Renal cortical epithelial cell (primary cell): ENCODE measurements around the gene ADAM22. TPM values are rescaled to one million over a fixed set of nuclear protein-coding genes. Genes with fewer than 3 reads are reported as not detected.

Experiments
- DNase-seq: peaks from one replicate; pipeline ENCODE4 v3.0.0-alpha.2; 2011; ENCODE audit warnings: low read depth
- total RNA-seq: library from RNA; depleted of rRNA; stranded (reverse); fragments of >200 nt; gene quantifications from 2 replicates; pipeline ENCODE4 v1.2.3, GENCODE V29; 2014

Gene ADAM22
- total RNA-seq, 1 donor from 2014 or later = 1.6 TPM

DNA sequence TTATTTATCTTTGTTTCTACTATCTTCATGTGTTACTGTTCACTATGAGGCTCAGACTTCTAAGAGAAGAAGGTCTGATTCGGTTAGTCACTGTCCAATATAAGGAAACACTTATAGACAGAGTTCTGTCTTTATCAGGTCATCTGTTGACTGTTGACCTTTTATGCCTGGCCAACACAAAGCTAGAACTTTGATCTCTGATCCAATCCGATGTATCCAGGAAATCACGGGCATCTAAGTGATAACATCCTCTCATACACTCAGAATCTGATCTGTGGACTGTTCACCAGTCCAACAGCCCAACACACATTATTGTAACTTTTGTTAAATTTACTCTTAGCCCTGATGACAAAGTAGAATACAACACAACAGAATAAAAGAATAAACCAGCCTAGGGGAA is 171.2 kb downstream of the ADAM22 start:
- no peak for DNase-seq

DNA sequence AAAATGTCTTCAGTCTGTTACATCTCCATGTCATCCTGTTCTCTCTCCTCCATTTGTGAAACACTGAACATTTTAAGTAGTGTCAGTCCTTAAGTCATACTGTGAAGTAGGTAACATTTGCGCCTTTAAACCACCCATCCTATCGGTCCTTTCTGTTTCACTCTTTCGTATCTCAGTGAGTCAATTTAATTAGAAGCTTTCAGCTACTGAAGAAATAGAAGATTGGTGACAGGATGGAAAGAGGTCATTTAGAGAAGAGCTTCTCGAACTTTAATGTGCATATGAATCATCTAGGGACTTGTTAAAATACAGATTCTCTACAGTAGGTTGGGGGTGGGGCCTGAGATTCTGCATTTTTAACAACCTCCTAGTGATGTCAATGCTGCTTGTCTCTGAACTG is 172.4 kb downstream of the ADAM22 start:
- DNase-seq = no peak

DNA sequence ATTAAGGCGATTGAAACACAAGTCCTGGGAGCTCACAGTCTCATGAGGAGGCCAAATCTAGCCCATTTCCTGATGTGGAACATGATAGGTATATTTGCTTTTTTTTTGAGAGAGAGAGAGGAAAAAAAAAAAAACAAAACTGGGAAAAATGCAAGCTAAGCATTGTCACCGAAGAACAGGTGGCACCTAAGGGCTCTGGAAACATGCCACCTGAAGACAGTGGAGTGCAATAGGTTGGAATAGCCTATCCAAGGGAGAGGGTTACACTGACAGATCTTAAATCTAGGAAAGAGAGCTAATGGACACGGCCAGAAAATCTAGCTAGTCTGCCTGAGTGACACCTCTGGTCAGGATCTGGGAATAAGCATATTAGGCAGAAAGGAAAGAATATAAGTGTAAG is 175.6 kb downstream of the ADAM22 start:
- DNase-seq = no peak

DNA sequence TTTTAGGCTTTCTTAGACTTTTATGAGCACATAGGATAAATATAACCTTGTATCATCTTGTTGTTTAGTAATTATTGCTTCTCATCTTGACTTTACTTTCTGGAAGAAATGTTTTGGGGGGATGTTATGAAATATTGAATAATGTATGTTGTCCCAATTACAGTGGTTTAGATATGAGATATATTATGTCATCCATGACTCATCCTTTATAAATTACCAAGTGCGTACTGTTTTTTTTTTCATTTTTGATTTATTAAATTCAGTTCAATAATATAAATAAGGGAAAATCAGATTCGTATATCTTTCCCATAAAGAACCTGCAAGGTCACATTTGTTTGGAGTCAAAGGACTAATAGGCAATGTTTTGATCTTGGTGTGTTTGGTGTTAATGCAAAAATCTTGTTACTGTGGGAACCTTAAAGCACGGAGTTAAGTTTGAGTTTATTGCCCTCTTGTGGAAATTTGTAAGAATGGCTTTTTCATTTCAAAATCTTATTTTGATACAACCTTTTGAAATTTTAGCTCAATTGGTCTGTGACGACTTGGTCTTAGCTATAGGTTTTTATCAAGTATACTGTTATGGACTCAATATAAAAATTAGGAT is 177.2 kb downstream of the ADAM22 start:
- DNase-seq = peak; percentile 77

DNA sequence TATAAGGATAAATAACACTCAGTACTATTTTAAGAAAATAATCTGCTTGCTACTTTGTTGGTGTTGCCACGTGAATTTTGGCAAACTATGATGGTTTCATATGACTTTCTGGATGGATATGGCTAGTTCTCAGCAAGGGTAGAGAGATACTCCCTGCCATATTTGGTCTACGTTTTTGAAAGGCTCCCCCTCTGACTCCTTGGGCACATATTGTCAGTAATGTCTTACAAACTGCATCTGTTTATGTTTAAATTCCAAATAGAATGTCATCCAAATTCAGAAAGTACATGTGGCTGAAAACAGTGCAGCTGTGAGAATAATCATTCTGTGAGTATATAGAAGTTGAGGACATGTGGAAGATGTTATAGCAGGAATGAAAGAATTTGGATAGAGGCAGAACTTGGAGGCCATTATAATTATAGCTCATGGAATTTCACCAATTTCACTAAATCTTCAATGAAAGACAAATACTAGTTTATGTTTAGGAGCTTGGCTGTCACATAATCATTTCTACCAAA is 178.0 kb downstream of the ADAM22 start:
- DNase-seq = no peak

DNA sequence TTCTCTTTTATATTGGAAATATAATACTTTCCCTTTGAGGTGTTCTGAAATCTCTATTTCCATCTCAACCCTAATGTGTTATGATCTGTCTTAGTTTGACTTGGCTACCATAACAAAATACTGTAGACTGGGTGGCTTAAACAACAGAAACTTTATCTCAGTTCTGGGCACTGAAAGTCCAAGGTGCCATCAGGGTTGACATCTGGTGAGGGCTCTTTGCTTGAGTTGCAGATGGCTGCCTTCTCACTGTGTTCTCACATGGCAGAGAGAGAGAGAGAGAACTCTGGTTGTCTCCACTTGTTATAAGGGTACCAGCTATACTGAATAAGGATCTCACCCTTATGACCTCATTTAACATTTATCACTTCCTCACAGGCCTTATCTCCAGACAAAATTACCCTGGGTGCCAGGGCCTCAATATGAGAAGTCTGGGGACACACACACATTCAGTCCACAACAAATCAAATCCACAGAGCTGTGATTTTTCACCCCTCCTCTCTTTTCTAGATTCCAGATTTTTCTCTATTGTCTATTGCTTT is 181.3 kb downstream of the ADAM22 start:
- DNase-seq = no peak

DNA sequence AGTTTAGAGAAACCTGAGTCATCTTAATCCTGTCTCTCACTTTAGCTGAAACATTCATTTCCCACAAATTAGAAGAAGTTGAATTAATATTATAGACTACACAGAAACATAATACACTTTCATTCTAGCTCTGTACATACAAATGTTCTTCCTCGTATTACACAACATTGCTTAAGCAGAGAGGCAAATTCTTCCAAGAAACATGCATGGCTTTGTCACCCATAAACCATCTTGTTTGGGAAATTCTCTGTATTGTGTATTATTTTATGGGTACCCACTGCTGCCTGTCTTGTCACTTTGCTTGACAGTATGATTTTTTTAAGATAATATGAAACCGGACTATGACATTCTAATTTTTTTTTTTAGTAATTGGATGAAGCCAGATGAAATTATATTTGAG is 181.8 kb downstream of the ADAM22 start:
- DNase-seq = peak; percentile 41

DNA sequence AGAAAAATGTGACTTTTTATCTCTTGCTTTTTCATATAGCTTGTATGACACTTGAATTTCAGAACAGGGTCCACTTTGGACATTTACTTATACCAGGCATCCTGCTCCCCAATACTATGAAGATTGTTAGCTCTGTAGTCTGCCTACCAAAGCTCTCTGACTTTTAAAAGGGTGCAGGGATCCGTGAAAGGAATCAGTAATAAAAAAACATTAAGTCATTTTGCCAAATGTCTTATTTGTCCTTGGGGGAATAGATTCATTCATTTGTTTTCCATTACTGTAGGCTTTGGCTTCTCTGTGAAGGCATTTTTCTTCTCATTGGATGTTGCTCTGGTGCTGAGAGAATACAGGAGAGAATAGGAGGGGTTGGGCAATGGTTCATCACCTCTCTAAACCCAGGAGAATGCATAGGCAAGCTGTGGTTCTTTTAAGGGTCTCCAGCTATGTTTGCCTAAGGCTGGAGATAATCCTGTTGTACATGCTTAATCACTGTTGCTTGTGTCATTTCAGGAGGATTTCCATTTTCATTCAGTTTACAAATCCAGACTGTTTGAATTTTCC is 182.3 kb downstream of the ADAM22 start:
- peak; percentile 35 for DNase-seq

DNA sequence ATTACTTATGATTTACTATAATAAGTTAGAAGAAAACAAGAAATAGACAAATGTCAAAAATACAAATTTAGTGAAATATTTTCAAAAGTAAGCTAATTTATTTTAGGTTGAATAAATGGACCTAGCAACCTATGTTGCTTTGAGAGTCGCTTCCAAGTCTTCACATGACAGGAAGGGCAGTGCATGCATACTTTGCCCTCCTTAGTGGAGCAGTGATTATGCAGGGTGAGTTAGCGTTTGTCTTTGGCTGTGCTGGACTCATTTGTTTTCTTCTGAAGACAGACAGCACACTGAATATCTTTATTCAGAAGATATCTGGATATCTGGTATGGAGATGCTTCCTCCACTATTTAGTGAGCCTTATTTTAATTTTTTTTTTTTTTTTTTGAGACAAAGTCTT is 183.3 kb downstream of the ADAM22 start:
- DNase-seq = peak; percentile 26

DNA sequence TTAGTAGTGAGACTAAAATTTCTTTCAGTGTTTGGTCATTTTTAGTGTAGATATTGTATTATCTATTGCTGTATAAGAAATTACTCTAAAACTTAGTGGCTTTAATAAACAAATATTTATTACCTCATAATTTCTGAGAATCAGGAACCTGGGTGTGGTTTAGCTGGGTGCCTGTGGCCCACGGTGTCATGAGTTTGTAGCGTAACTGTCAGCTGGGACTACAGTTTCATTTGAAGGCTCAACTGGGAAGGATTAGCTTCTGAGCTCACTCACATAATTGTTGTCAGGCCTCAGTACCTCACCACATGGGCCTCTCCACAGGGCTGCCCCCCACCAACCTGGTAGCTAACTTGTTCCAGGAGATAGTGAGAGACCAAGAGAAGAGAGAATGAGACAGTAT is 187.3 kb downstream of the ADAM22 start:
- no peak for DNase-seq

DNA sequence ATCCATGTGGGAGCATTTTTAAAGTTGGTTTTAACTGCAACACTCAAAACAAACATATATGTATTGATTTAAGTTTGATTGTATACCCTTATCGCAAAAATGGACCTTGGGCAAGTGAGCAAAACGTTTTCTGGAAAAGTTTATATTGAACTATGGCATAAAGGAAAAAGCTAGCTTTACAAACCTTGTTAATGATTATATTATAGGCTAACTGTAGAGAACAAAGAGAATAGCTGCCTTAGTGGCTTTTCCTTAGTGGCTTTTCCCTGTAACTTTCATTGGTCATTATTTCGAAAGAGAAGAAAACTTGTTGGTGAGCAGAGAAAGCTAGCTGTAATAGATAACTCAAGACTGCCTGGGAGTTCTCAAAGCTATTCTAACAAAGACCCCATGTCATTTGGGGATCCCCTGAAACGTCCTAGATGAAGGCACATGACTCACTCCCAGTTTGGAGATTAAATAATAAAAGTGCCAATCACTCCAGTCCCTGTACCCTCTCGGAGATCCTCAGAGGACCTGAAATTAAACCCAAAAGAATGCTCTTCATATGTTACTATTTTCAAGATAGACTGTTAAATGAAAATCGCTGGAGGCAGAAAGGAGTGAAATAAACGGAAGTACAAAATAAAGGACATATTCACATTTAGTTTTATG is 193.7 kb downstream of the ADAM22 start:
- peak; percentile 84 for DNase-seq

DNA sequence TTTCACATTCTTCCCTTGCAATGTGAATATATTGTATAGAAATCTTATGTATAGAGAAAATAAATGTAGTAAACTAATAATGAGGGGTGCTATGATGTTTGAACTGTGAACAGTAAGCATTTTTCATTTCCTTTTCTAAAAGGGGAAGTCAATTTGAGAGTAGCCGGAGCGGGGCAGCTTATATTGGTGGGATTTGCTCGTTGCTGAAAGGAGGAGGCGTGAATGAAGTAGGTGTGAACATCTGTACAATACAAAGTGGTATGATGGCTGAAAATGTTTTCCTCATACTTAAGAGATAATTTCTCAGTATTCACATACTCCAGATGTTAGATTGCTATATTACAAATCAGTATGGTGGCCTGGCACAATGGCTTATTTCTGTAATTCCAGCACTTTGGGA is 198.7 kb downstream of the ADAM22 start:
- DNase-seq = no peak

DNA sequence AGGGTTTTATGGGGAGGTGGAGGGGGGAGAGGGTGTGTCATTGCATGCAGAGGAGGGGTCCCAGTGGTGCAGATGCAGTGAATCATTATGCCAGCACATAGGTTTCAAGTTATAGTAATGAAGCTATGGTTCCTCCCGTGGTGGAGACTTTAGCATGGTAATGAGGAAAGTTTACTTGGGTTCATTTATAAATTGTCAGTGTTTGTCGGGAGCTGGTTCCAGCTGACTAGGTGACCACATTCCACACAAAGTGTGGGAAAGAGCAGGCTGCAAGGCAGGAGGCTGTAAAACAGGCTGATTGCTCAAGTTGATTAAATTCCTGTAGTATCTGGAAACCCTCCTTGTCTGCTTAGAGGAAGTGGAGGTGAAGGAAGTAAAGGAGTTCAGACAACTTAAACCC is 206.9 kb downstream of the ADAM22 start:
- DNase-seq = peak; percentile 96

DNA sequence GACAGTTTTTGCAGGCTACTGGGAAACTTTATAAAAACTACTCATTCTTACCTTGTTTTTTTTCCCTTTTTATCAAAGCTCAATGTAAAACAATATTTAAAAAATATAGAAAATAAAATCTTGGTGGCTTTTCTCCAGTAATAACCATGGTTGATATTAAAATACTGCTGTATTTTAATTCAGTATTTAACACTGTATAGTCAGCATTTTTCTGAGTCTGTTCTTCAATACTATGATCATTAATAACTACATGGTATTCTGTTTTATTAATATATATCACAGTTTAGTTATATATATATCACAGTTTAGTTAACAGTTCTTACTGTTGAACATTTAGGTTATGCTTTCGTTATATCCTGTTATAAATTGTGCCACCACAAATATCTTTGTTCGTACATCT is 207.4 kb downstream of the ADAM22 start:
- DNase-seq = no peak

DNA sequence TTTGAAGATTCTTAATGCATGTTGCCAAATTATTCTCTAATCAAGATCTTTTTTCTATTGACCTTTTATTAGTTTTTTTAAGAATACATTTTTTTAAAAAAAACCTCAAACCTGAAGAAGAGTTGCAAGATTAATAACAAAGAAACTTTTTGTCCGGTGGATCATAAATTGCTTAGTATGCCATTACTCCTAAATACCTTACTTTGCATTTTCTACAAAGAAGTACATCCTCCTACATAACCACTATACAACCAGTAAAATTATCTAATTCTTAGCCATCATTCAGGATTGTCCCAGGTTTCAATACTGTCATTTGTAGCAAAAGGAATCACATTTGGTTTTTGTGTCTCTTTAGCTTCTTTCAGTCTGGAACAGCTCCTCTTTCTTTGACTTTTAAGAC is 207.9 kb downstream of the ADAM22 start:
- no peak for DNase-seq

DNA sequence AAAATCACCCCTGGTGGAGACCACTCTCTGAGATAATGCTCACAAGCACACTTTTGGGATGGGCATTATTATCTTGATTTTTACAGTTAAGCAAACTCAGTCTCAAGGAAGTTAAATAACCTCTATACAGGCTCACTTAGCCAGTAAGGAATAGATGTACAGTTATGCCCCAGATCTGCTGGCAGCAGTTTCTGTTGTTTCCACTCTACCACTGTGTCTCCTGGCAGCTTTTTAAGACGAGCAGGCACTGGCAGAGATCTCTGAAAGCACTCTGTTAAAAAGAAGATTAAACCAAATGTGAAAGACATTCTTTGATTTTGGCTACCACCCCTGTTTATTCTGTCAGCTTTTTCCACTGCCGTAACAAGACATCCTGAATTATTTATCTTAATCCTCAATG is 212.6 kb downstream of the ADAM22 start:
- no peak for DNase-seq

DNA sequence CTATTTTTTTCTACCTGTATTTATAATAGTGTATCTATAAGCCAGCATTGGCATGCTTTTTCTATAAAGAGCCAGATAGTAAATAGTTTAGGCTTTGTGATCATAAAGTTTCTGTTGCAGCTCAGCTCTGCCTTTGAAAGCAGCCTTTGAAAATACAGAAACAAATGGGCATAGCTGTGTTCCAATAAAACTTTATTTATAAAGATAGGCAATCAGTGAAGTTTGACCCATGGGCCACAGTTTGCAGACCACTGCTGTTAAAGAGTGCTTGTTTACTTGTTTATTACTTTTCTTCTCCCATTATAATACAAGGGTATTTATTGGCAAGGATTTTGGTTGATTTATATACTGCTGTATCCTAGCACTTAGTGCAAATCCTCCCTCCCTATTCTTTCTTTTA is 213.3 kb downstream of the ADAM22 start:
- no peak for DNase-seq

DNA sequence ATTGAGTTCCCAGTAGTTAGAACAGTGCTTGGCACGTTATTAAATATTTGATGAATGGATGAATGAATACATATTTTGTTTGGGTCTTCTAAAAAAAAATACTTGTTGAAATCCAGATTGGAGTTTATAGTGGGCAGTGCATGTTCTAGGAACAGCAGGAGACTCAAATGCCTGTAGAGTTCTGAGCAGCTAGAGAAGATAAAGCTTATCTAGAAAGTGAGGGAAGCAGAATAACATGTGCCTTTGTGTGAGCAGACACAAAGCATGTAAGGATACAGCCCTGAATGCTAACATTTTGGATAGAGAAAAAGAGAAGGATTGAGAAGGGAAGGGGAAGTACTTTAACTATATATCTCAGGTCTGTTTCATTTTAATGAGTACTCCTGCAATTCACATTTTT is 213.9 kb downstream of the ADAM22 start:
- no peak for DNase-seq

DNA sequence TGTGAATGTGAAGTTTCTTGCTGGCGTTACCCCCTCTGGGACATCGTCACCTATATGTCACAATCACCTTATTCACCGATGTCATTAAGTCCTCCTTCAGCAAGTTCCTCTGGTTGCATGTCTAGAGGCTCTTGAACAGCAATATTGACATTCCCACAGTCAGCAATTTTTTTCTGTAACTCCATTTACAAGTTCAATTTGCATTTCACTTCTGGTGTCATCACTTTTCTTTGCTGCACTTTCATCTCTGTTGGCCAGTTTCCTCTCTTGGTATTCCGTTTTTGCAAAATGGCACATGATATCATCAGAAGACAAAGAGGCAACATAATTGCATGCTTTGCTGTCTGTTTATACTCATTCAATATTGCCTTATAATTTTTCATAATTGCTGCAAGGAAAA is 216.0 kb downstream of the ADAM22 start:
- no peak for DNase-seq

DNA sequence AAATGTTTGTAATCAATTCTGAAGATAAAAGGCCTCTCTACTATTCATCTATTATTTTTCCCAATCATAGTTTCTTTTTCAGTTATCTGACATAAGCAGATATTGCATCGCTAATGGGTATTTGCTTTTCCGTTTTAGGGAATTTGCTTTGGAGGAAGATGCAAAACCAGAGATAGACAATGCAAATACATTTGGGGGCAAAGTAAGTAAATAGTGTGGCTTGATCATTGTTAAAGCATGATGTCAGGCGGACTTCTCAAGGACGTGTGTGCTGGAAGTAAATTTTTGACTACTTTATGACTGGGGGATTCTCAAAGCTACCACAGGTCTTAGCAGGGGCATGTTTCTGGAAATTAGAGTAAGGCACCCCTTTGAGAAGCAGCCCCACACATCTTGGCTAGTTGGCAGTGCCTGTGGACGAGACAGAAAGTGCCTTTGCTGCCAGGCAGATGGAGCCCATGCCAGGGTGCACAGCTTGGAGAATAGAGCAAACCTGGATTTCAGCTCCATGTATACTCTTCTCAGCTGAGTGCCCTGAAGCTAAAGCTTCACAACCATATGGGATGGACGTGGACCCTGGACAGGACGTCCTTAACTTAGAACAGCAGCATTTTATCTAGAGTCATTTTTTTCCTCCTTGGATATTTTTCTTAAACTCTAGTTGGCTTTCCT is 217.2 kb downstream of the ADAM22 start:
- DNase-seq = no peak

DNA sequence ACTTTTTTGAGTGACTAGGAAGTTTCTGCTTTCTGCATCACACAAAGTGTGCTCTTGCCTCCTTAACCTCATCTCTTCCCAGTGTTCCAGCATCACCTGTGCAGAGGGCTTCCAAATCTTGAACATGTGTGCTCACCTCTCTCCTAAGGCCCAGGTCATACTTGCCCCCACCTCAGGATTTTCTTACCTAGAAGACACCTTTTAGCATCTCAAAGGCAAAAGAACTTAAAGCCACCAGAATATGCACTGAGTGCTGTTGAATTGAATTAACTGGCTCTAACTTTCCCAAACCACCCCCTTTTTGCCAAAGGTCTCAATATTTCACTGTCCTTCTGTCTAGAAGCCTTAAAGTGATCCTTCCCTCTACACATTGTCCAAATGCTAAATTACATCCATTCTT is 219.3 kb downstream of the ADAM22 start:
- DNase-seq = no peak

DNA sequence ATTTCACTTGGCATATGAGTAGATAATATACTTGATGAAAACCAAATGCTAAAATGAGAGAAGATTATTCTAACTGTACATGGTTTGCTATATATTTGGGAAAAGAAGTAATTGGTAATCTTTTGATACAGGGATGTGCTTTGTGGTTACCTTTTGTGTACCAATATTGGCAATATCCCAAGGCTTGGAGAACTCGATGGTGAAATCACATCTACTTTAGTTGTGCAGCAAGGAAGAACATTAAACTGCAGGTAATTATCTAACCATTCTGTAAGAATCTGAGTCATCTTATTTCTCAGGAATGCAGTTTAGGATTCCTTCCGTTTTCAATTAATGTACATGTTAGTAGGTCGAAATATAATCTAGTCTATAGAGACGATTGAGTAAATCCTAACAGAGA is 221.7 kb downstream of the ADAM22 start:
- DNase-seq = peak; percentile 78

DNA sequence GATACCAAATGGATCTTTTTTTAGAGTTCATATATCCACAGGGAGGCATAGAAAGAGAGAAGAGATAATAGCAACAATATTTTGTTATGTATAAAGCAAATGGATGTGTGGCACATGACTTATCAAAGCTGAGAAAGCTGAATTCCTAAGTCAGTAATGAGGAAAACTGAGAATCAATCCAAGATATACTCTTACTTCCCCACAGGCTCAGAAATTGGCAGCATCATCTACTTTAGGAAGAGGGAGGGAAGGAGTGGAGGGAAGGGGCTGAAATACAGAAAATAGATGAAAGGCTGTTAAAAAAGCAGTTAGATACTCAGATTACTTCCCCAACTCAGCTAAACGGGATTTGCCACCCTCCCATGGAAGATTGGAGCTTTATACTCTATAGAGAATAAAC is 222.3 kb downstream of the ADAM22 start:
- no peak for DNase-seq
